ENCODE measurements around the gene RAB30. TPM values are rescaled to one million over a fixed set of nuclear protein-coding genes. Genes with fewer than 3 reads are reported as not detected.

RAB30 gene
- total and polyA plus RNA-seq, 3 donors from 2014 or later = 11.4 to 13.1 (median 12.3) TPM

- H3K36me3 ChIP-seq (ENCODE audit: low read depth, missing control alignments) = no peaks in the 10 kb centered on the region
- no peaks in the 10 kb centered on the region for H3K27me3 ChIP-seq
- no peak overlapping the region for H3K27ac ChIP-seq
- DNase-seq = no peak
- no peak overlapping the region for H3K4me3 ChIP-seq
- no peaks in the 10 kb centered on the region for H3K9me3 ChIP-seq
- TF ChIP-seq CTCF (IDR thresholded peaks at IDR 0.05) (no peak), POLR2A (IDR thresholded peaks at IDR 0.05) (no peak)
- intact Hi-C loops (cut with DNase I; ENCODE audit: low total_unique reads) = no loop called here
- 64 to 67% methylated on average over 4 of the region's 4 CpGs for WGBS, 2 donors
- H3K4me1 ChIP-seq = peaks cover 13% of the 10 kb centered on the region
These were observed 33.8 kb downstream of the RAB30 start for GRCh38 chr11:83037877-83038276.

GRCh38 chr11:83036701-83037100, 35.0 kb downstream of the RAB30 start:
- Histone ChIP-seq H3K27ac (no peak overlapping the region), H3K4me3 (no peak overlapping the region), H3K9me3 (no peaks in the 10 kb centered on the region), H3K4me1 (peaks cover 13% of the 10 kb centered on the region), H3K27me3 (no peaks in the 10 kb centered on the region), H3K36me3 (ENCODE audit: low read depth, missing control alignments) (no peaks in the 10 kb centered on the region)
- DNase-seq = no peak
- TF ChIP-seq POLR2A (IDR thresholded peaks at IDR 0.05) (no peak), CTCF (IDR thresholded peaks at IDR 0.05) (no peak)
- intact Hi-C loops (cut with DNase I; ENCODE audit: low total_unique reads) = no loop called here
- 62 to 71% methylated on average over 5 of the region's 5 CpGs for WGBS, 2 donors

- no peaks in the 10 kb centered on the region for H3K27me3 ChIP-seq
- intact Hi-C loops (cut with DNase I; ENCODE audit: low total_unique reads) = no loop called here
- no peaks in the 10 kb centered on the region for H3K36me3 ChIP-seq (ENCODE audit: low read depth, missing control alignments)
- WGBS, 2 donors = 74 to 77% methylated on average over 6 of the region's 6 CpGs
- no peak for DNase-seq
- no peak overlapping the region for H3K27ac ChIP-seq
- TF ChIP-seq CTCF (IDR thresholded peaks at IDR 0.05) (no peak), POLR2A (IDR thresholded peaks at IDR 0.05) (no peak)
- H3K9me3 ChIP-seq = no peaks in the 10 kb centered on the region
- no peak overlapping the region for H3K4me3 ChIP-seq
- peaks cover 13% of the 10 kb centered on the region for H3K4me1 ChIP-seq
These were observed 36.4 kb downstream of the RAB30 start for GRCh38 chr11:83035070-83035854.

- no peak overlapping the region for H3K4me3 ChIP-seq
- H3K36me3 ChIP-seq (ENCODE audit: low read depth, missing control alignments) = no peaks in the 10 kb centered on the region
- peaks cover 13% of the 10 kb centered on the region for H3K4me1 ChIP-seq
- H3K9me3 ChIP-seq = no peaks in the 10 kb centered on the region
- no peak for DNase-seq
- intact Hi-C loops (cut with DNase I; ENCODE audit: low total_unique reads) = no loop called here
- no peak overlapping the region for H3K27ac ChIP-seq
- no peaks in the 10 kb centered on the region for H3K27me3 ChIP-seq
- TF ChIP-seq CTCF (IDR thresholded peaks at IDR 0.05) = no peak
- no peak for TF ChIP-seq POLR2A (IDR thresholded peaks at IDR 0.05)
These were observed 37.1 kb downstream of the RAB30 start for GRCh38 chr11:83034673-83035014.
